Psoas muscle (tissue), 8 donors: ENCODE data around the gene HMGXB3. TPM values are rescaled to one million over a fixed set of nuclear protein-coding genes. Genes with fewer than 3 reads are reported as not detected.
A peak's percentile ranks its signal among the peaks of the same experiment; 100 is the strongest.

ENCODE experiments used
- ATAC-seq, 4 donors: fragments of 200-7000 bp; cut with Tn5 transposase; one replicate each; pipeline ENCODE4 v1.9.1; 2020; ENCODE audit warnings: moderate library complexity in 3 of 4, mild to moderate bottlenecking in 2 of 4
- DNase-seq, 2 donors: peaks; one replicate each; pipeline ENCODE4 v3.0.0-alpha.2; 2020
- H3K27ac ChIP-seq: fragments of 200-600 bp; one replicate; pipeline ENCODE4 v1.8.0; 2022
- H3K27me3 ChIP-seq, 3 donors: fragments of 200-600 bp in 1 of 3; one replicate each; pipeline versions ENCODE4 v1.6.1 to v1.8.0; 2013 to 2022; ENCODE audit warnings: low read length in 2 of 3, mild to moderate bottlenecking in 2 of 3, moderate library complexity in 1 of 3; ENCODE audit not compliant: insufficient read depth in 3 of 3
- H3K36me3 ChIP-seq, 2 donors: fragments of 200-600 bp in 1 of 2; one replicate each; pipeline versions ENCODE4 v1.6.1 to v1.8.0; 2013 to 2022; ENCODE audit warnings: low read depth in 1 of 2, mild to moderate bottlenecking in 1 of 2, moderate library complexity in 1 of 2; ENCODE audit not compliant: insufficient read depth in 1 of 2
- H3K4me1 ChIP-seq: fragments of 200-600 bp; one replicate; pipeline ENCODE4 v1.8.0; 2022
- H3K4me3 ChIP-seq: fragments of 200-600 bp; one replicate; pipeline ENCODE4 v1.8.0; 2022; ENCODE audit warnings: mild to moderate bottlenecking
- H3K9me3 ChIP-seq: fragments of 200-600 bp; one replicate; pipeline ENCODE4 v1.8.0; 2022
- WGBS, 3 donors: extraction: QIAGEN DNeasy Blood & Tissue Kit; methylation state at CpG; one replicate each; pipeline versions ENCODE4 v1.1.6 to v1.1.7; 2013; 5-methylcytosine and 5-hydroxymethylcytosine counted together
- intact Hi-C, 2 donors: fragments of 100-400 bp; cut with DNase I; formaldehyde crosslinking; loops; one replicate each; pipeline versions ENCODE4 v1.11.0 to v1.14.2; 2022
- polyA plus RNA-seq, 3 donors: library from polyadenylated mRNA; stranded (reverse); fragments of 200-250 nt; gene quantifications; one replicate each; pipeline ENCODE4 v1.2.3, GENCODE V29; 2013
- total RNA-seq, 4 donors: library from RNA; stranded (reverse); fragmentation: NEBNext Ultra II Directional in 2 of 4; extraction: Animal tissue kit (Norgen Biotek cat#: 25700) in 2 of 4; gene quantifications; one replicate each; pipeline versions ENCODE4 v1.2.1 to v1.2.4, GENCODE V29; 2021 to 2023
- TF ChIP-seq, protein P1 (sequence below): fragments of 200-600 bp; IDR thresholded peaks from one replicate; pipeline ENCODE4 v1.8.0; 2022; ENCODE audit warnings: antibody characterized with exemption
- donor health status: healthy with polysubstance abuse.
- donor health status: DM: no; HTN: no; CAD: no; lungs with moderate emphysema.
- donor health status: Bipolar disorder and iron deficiency.
- donor health status: healthy.
- donor health status: DM: yes; HTN: yes; CAD: no.
- donor health status: DM: no; HTN: no; CAD: no.
- donor health status: DM: no; HTN: no; CAD: no.
- donor health status: DM: yes; HTN: yes; CAD: no.

The HMGXB3 gene
- total and polyA plus RNA-seq, 7 donors, result 8.6 to 23.2 (median 15.4) TPM

DNA sequence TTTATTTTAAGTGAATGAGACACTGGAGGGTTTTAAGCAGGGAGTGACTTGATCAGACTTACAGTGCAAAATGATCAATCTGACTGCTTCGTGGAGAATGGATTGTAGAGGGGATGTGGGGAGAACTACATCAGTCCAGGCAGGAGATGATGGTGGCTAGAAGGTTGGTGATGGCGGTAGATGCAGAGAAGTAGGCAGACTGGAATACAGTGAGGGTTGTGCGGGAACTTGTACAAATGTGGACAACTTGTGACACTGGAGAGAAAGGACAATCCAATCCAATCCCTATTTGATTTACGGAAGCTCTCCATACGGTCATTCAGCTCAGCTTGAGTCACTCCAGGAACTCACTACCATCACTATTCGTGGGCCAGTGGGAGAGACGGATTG lies 678 bp upstream of the HMGXB3 start:
- TF ChIP-seq, protein P1, sequence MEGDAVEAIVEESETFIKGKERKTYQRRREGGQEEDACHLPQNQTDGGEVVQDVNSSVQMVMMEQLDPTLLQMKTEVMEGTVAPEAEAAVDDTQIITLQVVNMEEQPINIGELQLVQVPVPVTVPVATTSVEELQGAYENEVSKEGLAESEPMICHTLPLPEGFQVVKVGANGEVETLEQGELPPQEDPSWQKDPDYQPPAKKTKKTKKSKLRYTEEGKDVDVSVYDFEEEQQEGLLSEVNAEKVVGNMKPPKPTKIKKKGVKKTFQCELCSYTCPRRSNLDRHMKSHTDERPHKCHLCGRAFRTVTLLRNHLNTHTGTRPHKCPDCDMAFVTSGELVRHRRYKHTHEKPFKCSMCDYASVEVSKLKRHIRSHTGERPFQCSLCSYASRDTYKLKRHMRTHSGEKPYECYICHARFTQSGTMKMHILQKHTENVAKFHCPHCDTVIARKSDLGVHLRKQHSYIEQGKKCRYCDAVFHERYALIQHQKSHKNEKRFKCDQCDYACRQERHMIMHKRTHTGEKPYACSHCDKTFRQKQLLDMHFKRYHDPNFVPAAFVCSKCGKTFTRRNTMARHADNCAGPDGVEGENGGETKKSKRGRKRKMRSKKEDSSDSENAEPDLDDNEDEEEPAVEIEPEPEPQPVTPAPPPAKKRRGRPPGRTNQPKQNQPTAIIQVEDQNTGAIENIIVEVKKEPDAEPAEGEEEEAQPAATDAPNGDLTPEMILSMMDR, result no peak
- intact Hi-C loops, result no loop called here
- ATAC-seq (no peak), DNase-seq (no peak)
- H3K27me3 ChIP-seq, result no peaks in the 10 kb centered on the region
- peaks cover 2 to 32% of the 10 kb centered on the region in 2 donors for H3K36me3 ChIP-seq
- peaks cover 29% of the 10 kb centered on the region for H3K4me1 ChIP-seq
- WGBS, 3 donors, result 10 to 13% (median 11%) methylated on average over 7 of the region's 7 CpGs
- peak overlapping the region; percentile 96 for H3K27ac ChIP-seq
- peak overlapping the region; percentile 97 for H3K4me3 ChIP-seq
- H3K9me3 ChIP-seq, result no peaks in the 10 kb centered on the region

DNA sequence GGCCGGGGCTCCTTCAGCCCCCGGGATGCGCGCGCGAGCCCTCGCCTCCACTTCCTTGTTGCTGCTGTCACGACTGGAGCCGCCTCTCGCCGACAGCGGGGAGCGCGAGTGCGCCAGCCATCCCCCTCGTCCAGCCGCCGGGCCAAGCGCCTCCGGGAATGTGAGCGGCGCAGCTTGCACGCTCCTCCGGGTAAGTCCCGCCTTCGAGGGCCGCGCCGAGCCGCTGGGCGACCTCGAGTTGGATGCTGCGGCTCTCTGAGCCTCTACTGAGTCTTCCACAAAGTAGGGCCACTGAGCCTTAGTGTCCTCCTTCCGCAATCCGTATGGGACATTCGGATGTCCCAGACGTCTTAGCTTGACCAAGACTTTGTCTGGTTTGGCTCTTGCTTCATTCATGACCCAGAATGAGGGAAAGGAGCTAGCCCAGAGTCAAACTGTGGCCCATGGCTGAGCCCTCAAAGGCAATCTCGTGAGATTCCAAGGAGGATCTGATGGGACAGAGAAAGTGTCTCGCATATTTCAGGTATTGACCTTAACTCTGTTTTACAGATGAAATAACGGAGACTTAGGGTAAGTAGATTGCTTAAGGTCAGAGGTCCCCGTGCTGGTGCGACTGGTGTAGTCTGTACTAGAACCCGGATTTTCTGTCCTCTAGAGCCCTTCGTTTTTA lies 586 bp downstream of the HMGXB3 start:
- TF ChIP-seq, protein P1, result no peak
- peak; percentile 47 to 68 (median 58) for ATAC-seq
- no peaks in the 10 kb centered on the region for H3K27me3 ChIP-seq
- peaks cover 29% of the 10 kb centered on the region for H3K4me1 ChIP-seq
- no peaks in the 10 kb centered on the region for H3K9me3 ChIP-seq
- DNase-seq, result peak; percentile 46 to 72
- peak overlapping the region; percentile 96 for H3K27ac ChIP-seq
- WGBS, 3 donors, result 0% methylated on average over 44 of the region's 44 CpGs
- peak overlapping the region; percentile 97 for H3K4me3 ChIP-seq
- peaks cover 2 to 34% of the 10 kb centered on the region in 2 donors for H3K36me3 ChIP-seq
- intact Hi-C loops, result no loop called here

DNA sequence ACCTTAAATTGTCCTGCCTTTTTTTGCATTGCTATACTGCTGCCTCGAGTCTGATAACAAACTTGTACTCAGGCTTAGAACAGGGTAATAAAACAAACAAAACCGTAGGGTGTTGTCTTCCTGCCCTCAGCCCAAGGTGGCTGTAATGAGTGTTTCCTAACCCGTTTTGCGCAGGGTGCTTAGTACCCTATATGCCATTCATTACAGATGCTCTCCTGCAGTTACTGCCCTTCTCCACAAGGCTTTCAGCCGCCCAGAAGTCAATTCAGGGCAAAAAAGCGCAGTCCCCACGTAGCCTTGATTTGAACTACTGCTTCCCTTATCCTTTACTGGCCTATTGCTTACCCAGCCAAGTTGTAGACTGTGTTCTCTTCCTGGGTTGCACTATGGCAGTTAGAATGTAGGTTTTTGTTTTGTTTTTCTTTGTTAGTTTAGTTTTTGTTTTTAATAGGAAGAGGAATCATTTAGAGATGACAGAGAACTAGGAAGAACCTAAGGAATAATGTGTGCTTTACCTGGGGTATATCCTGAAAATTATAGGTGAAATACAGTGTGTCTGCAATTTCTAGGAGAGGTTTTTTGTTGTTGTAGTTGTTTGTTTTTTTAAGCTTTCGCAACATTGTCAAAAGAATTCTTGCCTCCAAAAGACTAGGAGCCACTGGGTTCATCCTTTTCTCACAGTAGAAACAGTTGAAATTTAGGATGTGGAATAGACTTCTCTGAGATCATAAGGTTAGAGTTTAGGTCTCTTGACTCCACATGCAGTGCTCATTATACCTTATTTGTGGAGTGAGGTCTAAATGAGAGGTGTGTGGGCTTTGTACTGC lies 1.3 kb downstream of the HMGXB3 start:
- intact Hi-C loops, result no loop called here
- peak overlapping the region; percentile 97 for H3K4me3 ChIP-seq
- ATAC-seq (peak; percentile 28 to 60 (median 36)), DNase-seq (peak in 1 of 2 donors; percentile 22)
- no peaks in the 10 kb centered on the region for H3K27me3 ChIP-seq
- WGBS, 3 donors, result 13 to 17% (median 14%) methylated on average over 8 of the region's 8 CpGs
- peaks cover 29% of the 10 kb centered on the region for H3K4me1 ChIP-seq
- TF ChIP-seq, protein P1, result peak; percentile 63
- no peaks in the 10 kb centered on the region for H3K9me3 ChIP-seq
- H3K27ac ChIP-seq, result peak overlapping the region; percentile 96
- peaks cover 7 to 37% of the 10 kb centered on the region in 2 donors for H3K36me3 ChIP-seq

DNA sequence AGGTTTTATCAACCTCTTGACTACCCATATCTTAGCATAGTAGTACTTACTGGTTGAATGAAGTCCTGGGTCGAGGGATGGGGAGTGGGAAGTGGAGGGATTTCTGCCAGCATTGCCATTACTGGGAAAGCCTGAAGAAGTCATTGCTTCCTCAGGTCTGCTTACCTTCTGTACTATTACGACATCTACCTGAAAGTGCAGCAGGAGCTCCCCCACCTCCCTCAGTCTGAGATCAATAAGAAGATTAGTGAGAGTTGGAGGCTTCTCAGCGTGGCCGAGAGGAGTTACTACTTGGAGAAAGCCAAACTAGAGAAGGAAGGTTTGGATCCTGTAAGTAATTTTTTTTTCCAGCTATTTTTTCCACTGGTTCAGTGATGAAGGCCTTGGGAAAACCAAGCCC lies 5.8 kb downstream of the HMGXB3 start:
- intact Hi-C loops, result no loop called here
- Histone ChIP-seq H3K9me3 (no peaks in the 10 kb centered on the region), H3K36me3 (peaks cover 10 to 75% of the 10 kb centered on the region in 2 donors), H3K4me1 (peaks cover 20% of the 10 kb centered on the region), H3K27me3 (no peaks in the 10 kb centered on the region), H3K27ac (no peak overlapping the region), H3K4me3 (no peak overlapping the region)
- TF ChIP-seq, protein P1, result no peak
- WGBS, 3 donors, result 92 to 98% (median 93%) methylated on average over 4 of the region's 4 CpGs
- DNase-seq (no peak), ATAC-seq (no peak)
